ENCODE measurements around the gene CSGALNACT2. TPM values are rescaled to one million over a fixed set of nuclear protein-coding genes. Genes with fewer than 3 reads are reported as not detected.

Gene CSGALNACT2
- polyA plus RNA-seq, 1 of the 3 experiments (the other 2 are of a cell fraction), result 11.5 TPM

DNA sequence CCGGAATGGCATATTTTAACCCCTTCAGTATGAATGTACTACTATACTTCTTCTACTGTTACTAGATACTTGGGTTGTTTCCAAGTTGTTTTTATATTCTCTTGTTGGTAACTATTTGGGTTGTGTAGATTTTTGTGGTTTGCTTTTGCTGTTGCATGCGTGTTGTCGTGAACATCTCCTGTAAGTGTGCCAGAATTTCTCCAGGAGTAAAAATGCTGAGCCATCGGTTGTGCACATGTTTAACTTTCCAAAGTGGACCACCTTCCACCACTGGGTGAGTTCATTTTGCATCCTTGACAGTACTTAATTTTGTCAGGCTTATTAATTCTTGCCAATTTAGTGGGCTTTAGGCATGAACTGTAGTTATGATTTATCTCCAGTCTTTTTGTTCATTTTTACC, 47.9 kb downstream of the CSGALNACT2 start:
- no peaks in the 10 kb centered on the region for H4K20me1 ChIP-seq (ENCODE audit: insufficient read depth)

More for the DNA sequence above, 47.9 kb downstream of the CSGALNACT2 start:
- TF ChIP-seq, protein P1, sequence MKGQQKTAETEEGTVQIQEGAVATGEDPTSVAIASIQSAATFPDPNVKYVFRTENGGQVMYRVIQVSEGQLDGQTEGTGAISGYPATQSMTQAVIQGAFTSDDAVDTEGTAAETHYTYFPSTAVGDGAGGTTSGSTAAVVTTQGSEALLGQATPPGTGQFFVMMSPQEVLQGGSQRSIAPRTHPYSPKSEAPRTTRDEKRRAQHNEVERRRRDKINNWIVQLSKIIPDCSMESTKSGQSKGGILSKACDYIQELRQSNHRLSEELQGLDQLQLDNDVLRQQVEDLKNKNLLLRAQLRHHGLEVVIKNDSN (IDR thresholded peaks at IDR 0.05; ENCODE audit: borderline replicate concordance, low read depth), result no peak
- TF ChIP-seq EZH2phosphoT487 (IDR thresholded peaks at IDR 0.05; ENCODE audit: borderline replicate concordance, low read depth) (no peak), TAF1 (IDR thresholded peaks at IDR 0.05; ENCODE audit: borderline replicate concordance, low read depth, low read length) (no peak), FOXJ3 (CRISPR knock-in tag; IDR thresholded peaks at IDR 0.05) (no peak), FOSL2 (IDR thresholded peaks at IDR 0.05; ENCODE audit: borderline replicate concordance, low read depth) (no peak), MXI1 (IDR thresholded peaks at IDR 0.05; ENCODE audit: low read depth, low read length) (no peak), NFIC (IDR thresholded peaks at IDR 0.05; ENCODE audit: borderline replicate concordance) (no peak), TCF12 (IDR thresholded peaks at IDR 0.05) (no peak), NRF1 (IDR thresholded peaks at IDR 0.05; ENCODE audit: low read depth, low read length) (no peak), RFX5 (IDR thresholded peaks at IDR 0.05; ENCODE audit: low read length) (no peak), GABPA (IDR thresholded peaks at IDR 0.05; ENCODE audit: low read depth) (no peak), RAD21 (IDR thresholded peaks at IDR 0.05; ENCODE audit: low read length) (no peak), MEF2A (IDR thresholded peaks at IDR 0.05; ENCODE audit: borderline replicate concordance, low read depth) (no peak)
- TF ChIP-seq, protein P2, sequence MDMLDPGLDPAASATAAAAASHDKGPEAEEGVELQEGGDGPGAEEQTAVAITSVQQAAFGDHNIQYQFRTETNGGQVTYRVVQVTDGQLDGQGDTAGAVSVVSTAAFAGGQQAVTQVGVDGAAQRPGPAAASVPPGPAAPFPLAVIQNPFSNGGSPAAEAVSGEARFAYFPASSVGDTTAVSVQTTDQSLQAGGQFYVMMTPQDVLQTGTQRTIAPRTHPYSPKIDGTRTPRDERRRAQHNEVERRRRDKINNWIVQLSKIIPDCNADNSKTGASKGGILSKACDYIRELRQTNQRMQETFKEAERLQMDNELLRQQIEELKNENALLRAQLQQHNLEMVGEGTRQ (IDR thresholded peaks at IDR 0.05; ENCODE audit: borderline replicate concordance, low read depth, low read length), result no peak
- TF ChIP-seq, protein P3, sequence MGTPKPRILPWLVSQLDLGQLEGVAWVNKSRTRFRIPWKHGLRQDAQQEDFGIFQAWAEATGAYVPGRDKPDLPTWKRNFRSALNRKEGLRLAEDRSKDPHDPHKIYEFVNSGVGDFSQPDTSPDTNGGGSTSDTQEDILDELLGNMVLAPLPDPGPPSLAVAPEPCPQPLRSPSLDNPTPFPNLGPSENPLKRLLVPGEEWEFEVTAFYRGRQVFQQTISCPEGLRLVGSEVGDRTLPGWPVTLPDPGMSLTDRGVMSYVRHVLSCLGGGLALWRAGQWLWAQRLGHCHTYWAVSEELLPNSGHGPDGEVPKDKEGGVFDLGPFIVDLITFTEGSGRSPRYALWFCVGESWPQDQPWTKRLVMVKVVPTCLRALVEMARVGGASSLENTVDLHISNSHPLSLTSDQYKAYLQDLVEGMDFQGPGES (IDR thresholded peaks at IDR 0.05; ENCODE audit: low read depth, low read length), result no peak
- TF ChIP-seq, protein P4, sequence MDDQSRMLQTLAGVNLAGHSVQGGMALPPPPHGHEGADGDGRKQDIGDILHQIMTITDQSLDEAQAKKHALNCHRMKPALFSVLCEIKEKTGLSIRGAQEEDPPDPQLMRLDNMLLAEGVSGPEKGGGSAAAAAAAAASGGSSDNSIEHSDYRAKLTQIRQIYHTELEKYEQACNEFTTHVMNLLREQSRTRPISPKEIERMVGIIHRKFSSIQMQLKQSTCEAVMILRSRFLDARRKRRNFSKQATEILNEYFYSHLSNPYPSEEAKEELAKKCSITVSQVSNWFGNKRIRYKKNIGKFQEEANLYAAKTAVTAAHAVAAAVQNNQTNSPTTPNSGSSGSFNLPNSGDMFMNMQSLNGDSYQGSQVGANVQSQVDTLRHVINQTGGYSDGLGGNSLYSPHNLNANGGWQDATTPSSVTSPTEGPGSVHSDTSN (IDR thresholded peaks at IDR 0.05), result no peak
- TF ChIP-seq, protein P5, sequence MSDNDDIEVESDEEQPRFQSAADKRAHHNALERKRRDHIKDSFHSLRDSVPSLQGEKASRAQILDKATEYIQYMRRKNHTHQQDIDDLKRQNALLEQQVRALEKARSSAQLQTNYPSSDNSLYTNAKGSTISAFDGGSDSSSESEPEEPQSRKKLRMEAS (IDR thresholded peaks at IDR 0.05; ENCODE audit: low read depth), result no peak
- TF ChIP-seq, protein P6, sequence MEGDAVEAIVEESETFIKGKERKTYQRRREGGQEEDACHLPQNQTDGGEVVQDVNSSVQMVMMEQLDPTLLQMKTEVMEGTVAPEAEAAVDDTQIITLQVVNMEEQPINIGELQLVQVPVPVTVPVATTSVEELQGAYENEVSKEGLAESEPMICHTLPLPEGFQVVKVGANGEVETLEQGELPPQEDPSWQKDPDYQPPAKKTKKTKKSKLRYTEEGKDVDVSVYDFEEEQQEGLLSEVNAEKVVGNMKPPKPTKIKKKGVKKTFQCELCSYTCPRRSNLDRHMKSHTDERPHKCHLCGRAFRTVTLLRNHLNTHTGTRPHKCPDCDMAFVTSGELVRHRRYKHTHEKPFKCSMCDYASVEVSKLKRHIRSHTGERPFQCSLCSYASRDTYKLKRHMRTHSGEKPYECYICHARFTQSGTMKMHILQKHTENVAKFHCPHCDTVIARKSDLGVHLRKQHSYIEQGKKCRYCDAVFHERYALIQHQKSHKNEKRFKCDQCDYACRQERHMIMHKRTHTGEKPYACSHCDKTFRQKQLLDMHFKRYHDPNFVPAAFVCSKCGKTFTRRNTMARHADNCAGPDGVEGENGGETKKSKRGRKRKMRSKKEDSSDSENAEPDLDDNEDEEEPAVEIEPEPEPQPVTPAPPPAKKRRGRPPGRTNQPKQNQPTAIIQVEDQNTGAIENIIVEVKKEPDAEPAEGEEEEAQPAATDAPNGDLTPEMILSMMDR (IDR thresholded peaks at IDR 0.05), result no peak
- TF ChIP-seq, protein P7, sequence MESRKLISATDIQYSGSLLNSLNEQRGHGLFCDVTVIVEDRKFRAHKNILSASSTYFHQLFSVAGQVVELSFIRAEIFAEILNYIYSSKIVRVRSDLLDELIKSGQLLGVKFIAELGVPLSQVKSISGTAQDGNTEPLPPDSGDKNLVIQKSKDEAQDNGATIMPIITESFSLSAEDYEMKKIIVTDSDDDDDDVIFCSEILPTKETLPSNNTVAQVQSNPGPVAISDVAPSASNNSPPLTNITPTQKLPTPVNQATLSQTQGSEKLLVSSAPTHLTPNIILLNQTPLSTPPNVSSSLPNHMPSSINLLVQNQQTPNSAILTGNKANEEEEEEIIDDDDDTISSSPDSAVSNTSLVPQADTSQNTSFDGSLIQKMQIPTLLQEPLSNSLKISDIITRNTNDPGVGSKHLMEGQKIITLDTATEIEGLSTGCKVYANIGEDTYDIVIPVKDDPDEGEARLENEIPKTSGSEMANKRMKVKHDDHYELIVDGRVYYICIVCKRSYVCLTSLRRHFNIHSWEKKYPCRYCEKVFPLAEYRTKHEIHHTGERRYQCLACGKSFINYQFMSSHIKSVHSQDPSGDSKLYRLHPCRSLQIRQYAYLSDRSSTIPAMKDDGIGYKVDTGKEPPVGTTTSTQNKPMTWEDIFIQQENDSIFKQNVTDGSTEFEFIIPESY (IDR thresholded peaks at IDR 0.05; ENCODE audit: borderline replicate concordance, low read depth), result no peak
- Histone ChIP-seq H3K9me2 (no peaks in the 10 kb centered on the region), H3K4me2 (no peak overlapping the region), H2AFZ (ENCODE audit: low read depth) (no peak overlapping the region), H3K4me1 (ENCODE audit: control insufficient read depth in 1 of 2, insufficient read depth in 2 of 2, low read depth in 1 of 2, low read length in 1 of 2) (no peaks in the 10 kb centered on the region; a peak in 2 of 4 replicates), H3K79me2 (ENCODE audit: insufficient read depth) (no peaks in the 10 kb centered on the region; the same call in 1 of the 2 replicates), H3K27ac (ENCODE audit: low read depth in 2 of 2, low read length in 1 of 2) (no peak overlapping the region), H3K36me3 (replicated peaks in 1 of 2; ENCODE audit: control insufficient read depth in 1 of 2, insufficient read depth in 2 of 2, low read length in 1 of 2) (peaks cover 36 to 44% of the 10 kb centered on the region in 2 experiments), H3F3A (replicated peaks; ENCODE audit: insufficient read depth) (peaks cover 8% of the 10 kb centered on the region), H3K4me3 (ENCODE audit: low read depth in 2 of 2, low read length in 1 of 2) (no peak overlapping the region), H3K9me3 (no peaks in the 10 kb centered on the region), H3K27me3 (ENCODE audit: insufficient read depth) (no peaks in the 10 kb centered on the region), H3K9ac (no peak overlapping the region)
- DNase-seq, result no peak
- ChIA-PET POLR2A (no interaction called here), CTCF (no interaction called here)
- 99% methylated on average over 4 of the region's 4 CpGs for WGBS (ENCODE audit: low lambda C conversion rate)

Data from SK-N-SH (cell line).